ENCODE results near the gene AKIRIN2. TPM values are rescaled to one million over a fixed set of nuclear protein-coding genes. Genes with fewer than 3 reads are reported as not detected.

Gene AKIRIN2
- 10 to 100 TPM; 57.3 to 64.4 TPM for total RNA-seq

- Mint-ChIP-seq H3K9me3 (ENCODE audit: low read depth) (no peaks in the 10 kb centered on the region), H3K27me3 (no peaks in the 10 kb centered on the region), H3K27ac (peak within 1 kb of the TSS; percentile 94), H3K4me1 (peaks cover 50% of the 10 kb centered on the region), H3K4me3 (peak within 1 kb of the TSS; percentile 95), H3K36me3 (peaks cover 29% of the 10 kb centered on the region)
- DNase-seq (peak; percentile 98), ATAC-seq (peak; percentile 77)
- CTCF ChIA-PET, result interaction anchor here (0.6 to 1.5 kb wide), 5 partner anchors 12 to 130 kb away, joined by 3 to 8 read pairs (median 4); no protein-coding TSS in a partner anchor
These were observed at the start of gene AKIRIN2 for GRCh38 chr6:87701676-87702588. AKIRIN2 (minus strand) TSS chr6:87702233; CDS start chr6:87701684, 549 bp downstream.

- ATAC-seq (no peak), DNase-seq (no peak)
- no peak overlapping the region for H3K4me3 Mint-ChIP-seq
- H3K9me3 Mint-ChIP-seq (ENCODE audit: low read depth), result no peaks in the 10 kb centered on the region
- H3K27ac Mint-ChIP-seq, result no peak overlapping the region
- peaks cover 2% of the 10 kb centered on the region for H3K27me3 Mint-ChIP-seq
- H3K36me3 Mint-ChIP-seq, result peaks cover 4% of the 10 kb centered on the region
- CTCF ChIA-PET, result interaction anchor here (1.5 kb wide), 1 partner anchor 9 kb away, joined by 4 read pairs; no protein-coding TSS in a partner anchor
- H3K4me1 Mint-ChIP-seq, result peaks cover 10% of the 10 kb centered on the region
These were observed 45.6 kb upstream of the AKIRIN2 start for GRCh38 chr6:87747646-87748045.

GRCh38 chr6:87745966-87746721, 44.1 kb upstream of the AKIRIN2 start:
- Mint-ChIP-seq H3K27ac (no peak overlapping the region), H3K9me3 (ENCODE audit: low read depth) (no peaks in the 10 kb centered on the region), H3K36me3 (peaks cover 11% of the 10 kb centered on the region), H3K27me3 (peaks cover 2% of the 10 kb centered on the region), H3K4me3 (no peak overlapping the region), H3K4me1 (peaks cover 24% of the 10 kb centered on the region)
- CTCF ChIA-PET, result interaction anchor here (1.5 kb wide), 1 partner anchor 10 kb away, joined by 4 read pairs; no protein-coding TSS in a partner anchor
- no peak for DNase-seq
- no peak for ATAC-seq

- ATAC-seq, result no peak
- peaks cover 32% of the 10 kb centered on the region for H3K4me1 Mint-ChIP-seq
- no peak overlapping the region for H3K27ac Mint-ChIP-seq
- H3K27me3 Mint-ChIP-seq, result peaks cover 2% of the 10 kb centered on the region
- DNase-seq, result no peak
- H3K36me3 Mint-ChIP-seq, result peaks cover 11% of the 10 kb centered on the region
- H3K4me3 Mint-ChIP-seq, result no peak overlapping the region
- no peaks in the 10 kb centered on the region for H3K9me3 Mint-ChIP-seq (ENCODE audit: low read depth)
- CTCF ChIA-PET, result interaction anchor here (1.6 kb wide), 1 partner anchor 14 kb away, joined by 3 read pairs; no protein-coding TSS in a partner anchor
These were observed 41.4 kb upstream of the AKIRIN2 start for GRCh38 chr6:87743454-87743853.

GRCh38 chr6:87742106-87742505, 40.1 kb upstream of the AKIRIN2 start:
- H3K4me3 Mint-ChIP-seq, result no peak overlapping the region
- peaks cover 2% of the 10 kb centered on the region for H3K27me3 Mint-ChIP-seq
- DNase-seq, result peak; percentile 93
- H3K36me3 Mint-ChIP-seq, result peaks cover 11% of the 10 kb centered on the region
- ATAC-seq, result peak; percentile 85
- CTCF ChIA-PET, result interaction anchor here (1.1 to 1.9 kb wide), 3 partner anchors 10 to 32 kb away, joined by 3 to 6 read pairs (median 3); no protein-coding TSS in a partner anchor
- no peaks in the 10 kb centered on the region for H3K9me3 Mint-ChIP-seq (ENCODE audit: low read depth)
- H3K27ac Mint-ChIP-seq, result peak overlapping the region; percentile 85
- H3K4me1 Mint-ChIP-seq, result peaks cover 45% of the 10 kb centered on the region

- Mint-ChIP-seq H3K9me3 (ENCODE audit: low read depth) (no peaks in the 10 kb centered on the region), H3K4me1 (peaks cover 47% of the 10 kb centered on the region), H3K4me3 (no peak overlapping the region), H3K27ac (peak overlapping the region; percentile 1), H3K36me3 (peaks cover 9% of the 10 kb centered on the region), H3K27me3 (no peaks in the 10 kb centered on the region)
- ATAC-seq (no peak), DNase-seq (no peak)
- CTCF ChIA-PET, result interaction anchor here (1.0 to 1.9 kb wide), 5 partner anchors 9 to 42 kb away, joined by 3 to 6 read pairs (median 3); no protein-coding TSS in a partner anchor
These were observed 39.1 kb upstream of the AKIRIN2 start for GRCh38 chr6:87741001-87741650.

- CTCF ChIA-PET, result interaction anchor here (1.2 to 2.9 kb wide), 4 partner anchors 16 to 24 kb away, joined by 4 to 18 read pairs (median 6); no protein-coding TSS in a partner anchor
- ATAC-seq (peak; percentile 24), DNase-seq (no peak)
- peak overlapping the region; percentile 83 for H3K27ac Mint-ChIP-seq
- peaks cover 13% of the 10 kb centered on the region for H3K36me3 Mint-ChIP-seq
- H3K4me1 Mint-ChIP-seq, result peaks cover 44% of the 10 kb centered on the region
- H3K4me3 Mint-ChIP-seq, result peak overlapping the region; percentile 28
- H3K9me3 Mint-ChIP-seq (ENCODE audit: low read depth), result peaks cover 2% of the 10 kb centered on the region
- no peaks in the 10 kb centered on the region for H3K27me3 Mint-ChIP-seq
These were observed 36.7 kb upstream of the AKIRIN2 start for GRCh38 chr6:87738744-87739143.

GRCh38 chr6:87738000-87738399, 36.0 kb upstream of the AKIRIN2 start:
- Mint-ChIP-seq H3K4me3 (peak overlapping the region; percentile 15), H3K4me1 (peaks cover 43% of the 10 kb centered on the region)
- ATAC-seq, result peak; percentile 55

GRCh38 chr6:87736809-87737540, 34.9 kb upstream of the AKIRIN2 start:
- H3K36me3 Mint-ChIP-seq, result peaks cover 5% of the 10 kb centered on the region
- DNase-seq (no peak), ATAC-seq (peak; percentile 41)
- H3K4me1 Mint-ChIP-seq, result peaks cover 39% of the 10 kb centered on the region
- peaks cover 2% of the 10 kb centered on the region for H3K9me3 Mint-ChIP-seq (ENCODE audit: low read depth)
- H3K4me3 Mint-ChIP-seq, result no peak overlapping the region
- CTCF ChIA-PET, result interaction anchor here (2.8 kb wide), 1 partner anchor 18 kb away, joined by 8 read pairs; no protein-coding TSS in a partner anchor
- peak overlapping the region; percentile 83 for H3K27ac Mint-ChIP-seq
- no peaks in the 10 kb centered on the region for H3K27me3 Mint-ChIP-seq

More at GRCh38 chr6:87738000-87738399, 36.0 kb upstream of the AKIRIN2 start:
- CTCF ChIA-PET, result interaction anchor here (1.2 to 2.9 kb wide), 3 partner anchors 15 to 19 kb away, joined by 5 to 18 read pairs (median 8); no protein-coding TSS in a partner anchor
- peaks cover 13% of the 10 kb centered on the region for H3K36me3 Mint-ChIP-seq
- DNase-seq, result no peak
- peaks cover 2% of the 10 kb centered on the region for H3K9me3 Mint-ChIP-seq (ENCODE audit: low read depth)
- H3K27ac Mint-ChIP-seq, result peak overlapping the region; percentile 83
- no peaks in the 10 kb centered on the region for H3K27me3 Mint-ChIP-seq

GRCh38 chr6:87731818-87732661, 30.0 kb upstream of the AKIRIN2 start:
- Mint-ChIP-seq H3K27me3 (peaks cover 7% of the 10 kb centered on the region), H3K36me3 (peaks cover 8% of the 10 kb centered on the region), H3K9me3 (ENCODE audit: low read depth) (peaks cover 2% of the 10 kb centered on the region), H3K4me1 (peaks cover 35% of the 10 kb centered on the region), H3K27ac (peak overlapping the region; percentile 71), H3K4me3 (peak overlapping the region; percentile 20)
- DNase-seq (no peak), ATAC-seq (peak; percentile 84)
- CTCF ChIA-PET, result interaction anchor here (0.6 to 1.5 kb wide), 5 partner anchors 10 to 32 kb away, joined by 3 to 6 read pairs (median 4); no protein-coding TSS in a partner anchor

- Mint-ChIP-seq H3K4me1 (peaks cover 32% of the 10 kb centered on the region), H3K36me3 (peaks cover 8% of the 10 kb centered on the region), H3K27ac (no peak overlapping the region), H3K27me3 (peaks cover 7% of the 10 kb centered on the region), H3K9me3 (ENCODE audit: low read depth) (peaks cover 2% of the 10 kb centered on the region), H3K4me3 (no peak overlapping the region)
- CTCF ChIA-PET, result no interaction called here
- ATAC-seq (no peak), DNase-seq (no peak)
These were observed 29.0 kb upstream of the AKIRIN2 start for GRCh38 chr6:87731080-87731479.
